GM12873 (cell line): Measurements from ENCODE around the gene SLC6A20.

Source experiments
- TF ChIP-seq, protein P1 (sequence below): IDR thresholded peaks from 2 replicates; pipeline ENCODE4 v1.5.1; 2012; ENCODE audit warnings: low read depth, mild to moderate bottlenecking, moderate library complexity, low read length, control low read depth; ENCODE audit not compliant: insufficient read depth; ENCODE audit errors: missing control alignments

The SLC6A20 gene

DNA sequence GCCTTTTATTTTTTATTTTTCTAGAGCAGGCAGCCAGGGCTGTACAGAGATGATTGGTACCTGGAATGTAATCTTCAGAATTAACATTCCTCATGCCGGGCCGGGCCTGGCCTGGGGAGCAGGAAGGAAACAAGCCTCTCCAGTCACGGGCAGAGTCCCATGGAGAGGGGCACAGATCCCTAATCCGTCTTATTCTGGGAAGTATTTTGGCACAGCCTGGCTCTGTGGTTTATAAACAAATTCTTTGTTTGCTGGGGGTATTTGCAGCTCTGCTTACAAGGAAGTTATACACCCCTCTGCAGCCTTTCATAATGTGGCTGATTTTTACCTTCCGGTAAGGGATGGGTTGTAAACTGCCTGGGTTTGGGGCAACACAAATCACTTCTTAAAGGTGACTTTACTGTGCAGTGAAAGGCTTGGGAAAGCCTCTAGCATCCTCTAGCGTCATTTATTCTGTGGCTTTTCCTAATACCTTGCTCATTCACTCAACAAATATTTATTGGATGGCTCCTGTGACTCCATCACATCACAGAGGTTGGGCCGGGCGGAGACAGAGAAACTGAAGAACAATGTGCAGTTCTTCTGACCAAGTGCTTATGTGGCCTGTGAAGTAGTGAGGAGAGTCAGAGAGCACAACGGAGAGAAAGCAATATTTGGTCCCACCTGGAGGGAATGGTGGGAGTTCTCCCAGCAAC is 2.7 kb downstream of the SLC6A20 start:
- TF ChIP-seq, protein P1, sequence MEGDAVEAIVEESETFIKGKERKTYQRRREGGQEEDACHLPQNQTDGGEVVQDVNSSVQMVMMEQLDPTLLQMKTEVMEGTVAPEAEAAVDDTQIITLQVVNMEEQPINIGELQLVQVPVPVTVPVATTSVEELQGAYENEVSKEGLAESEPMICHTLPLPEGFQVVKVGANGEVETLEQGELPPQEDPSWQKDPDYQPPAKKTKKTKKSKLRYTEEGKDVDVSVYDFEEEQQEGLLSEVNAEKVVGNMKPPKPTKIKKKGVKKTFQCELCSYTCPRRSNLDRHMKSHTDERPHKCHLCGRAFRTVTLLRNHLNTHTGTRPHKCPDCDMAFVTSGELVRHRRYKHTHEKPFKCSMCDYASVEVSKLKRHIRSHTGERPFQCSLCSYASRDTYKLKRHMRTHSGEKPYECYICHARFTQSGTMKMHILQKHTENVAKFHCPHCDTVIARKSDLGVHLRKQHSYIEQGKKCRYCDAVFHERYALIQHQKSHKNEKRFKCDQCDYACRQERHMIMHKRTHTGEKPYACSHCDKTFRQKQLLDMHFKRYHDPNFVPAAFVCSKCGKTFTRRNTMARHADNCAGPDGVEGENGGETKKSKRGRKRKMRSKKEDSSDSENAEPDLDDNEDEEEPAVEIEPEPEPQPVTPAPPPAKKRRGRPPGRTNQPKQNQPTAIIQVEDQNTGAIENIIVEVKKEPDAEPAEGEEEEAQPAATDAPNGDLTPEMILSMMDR, result no peak

DNA sequence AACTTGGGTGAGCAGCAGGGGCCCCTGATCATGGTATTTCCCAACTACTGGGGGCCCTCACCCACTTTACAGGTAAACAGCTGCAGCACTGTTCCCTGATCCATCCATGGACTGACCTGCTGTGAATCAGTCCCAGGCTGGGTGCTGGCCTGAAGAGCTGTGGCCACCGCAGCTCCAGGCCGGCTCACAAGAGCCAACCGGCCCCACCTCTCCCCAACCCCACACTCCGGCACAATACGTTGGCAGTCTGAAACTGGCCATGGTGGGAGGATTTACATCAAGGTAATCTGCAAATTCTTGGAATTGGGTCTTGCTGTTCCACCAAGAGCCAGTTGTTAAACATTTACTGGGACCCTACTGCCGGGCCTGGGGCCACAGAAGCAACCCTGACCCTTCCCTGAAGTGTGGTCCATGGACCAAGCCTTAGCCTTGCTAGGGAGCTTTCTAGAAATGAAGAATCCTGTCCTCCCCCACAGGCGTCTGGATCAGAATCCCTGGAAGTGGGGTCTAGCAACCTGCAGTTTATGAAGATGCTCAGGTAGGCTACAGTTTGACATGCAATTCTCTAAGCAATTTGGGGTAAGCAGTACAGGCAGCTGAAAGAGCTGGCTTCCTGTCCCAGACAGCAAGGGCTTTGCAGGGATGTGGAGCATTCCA is 3.7 kb downstream of the SLC6A20 start:
- TF ChIP-seq, protein P1, result no peak

DNA sequence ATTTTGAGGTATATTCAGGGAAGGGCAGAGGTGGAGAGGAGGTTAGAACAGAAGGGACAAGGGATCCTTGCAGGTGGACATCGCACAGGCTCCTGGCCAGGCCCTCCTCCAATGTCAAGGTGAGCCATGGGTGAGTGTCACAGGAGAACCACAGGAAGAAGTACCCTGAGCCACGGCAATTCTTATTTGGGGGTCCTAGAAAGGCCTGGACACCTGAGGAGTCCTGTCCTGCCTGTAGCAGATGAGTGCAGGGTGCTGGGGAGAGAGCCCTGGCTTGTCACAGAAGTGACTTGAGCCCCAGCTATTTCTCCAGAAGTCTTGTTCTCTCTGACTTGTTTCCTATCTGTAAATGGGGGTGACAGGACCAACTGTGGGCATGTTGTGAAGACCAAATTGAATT is 4.3 kb downstream of the SLC6A20 start:
- TF ChIP-seq, protein P1, result no peak

DNA sequence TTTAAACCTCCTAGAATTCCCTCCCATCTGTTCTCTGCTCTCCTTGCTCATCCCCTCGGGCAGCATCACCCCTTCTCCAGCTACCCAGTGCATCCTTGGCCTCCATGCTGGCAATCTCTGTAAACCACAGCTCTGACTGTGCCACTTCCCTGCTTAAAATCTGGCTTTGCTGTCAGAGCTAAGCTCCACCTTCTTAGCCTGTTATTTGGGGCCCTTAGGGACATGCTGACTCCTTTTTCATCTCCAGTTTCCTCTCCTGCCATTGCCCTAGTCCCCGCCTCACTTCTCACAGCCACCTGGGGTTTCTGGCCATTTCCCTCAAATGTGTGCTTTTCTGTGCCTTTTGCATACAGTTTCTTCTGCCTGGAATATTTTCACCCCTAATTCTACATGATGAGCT is 5.7 kb downstream of the SLC6A20 start:
- TF ChIP-seq, protein P1, result no peak

DNA sequence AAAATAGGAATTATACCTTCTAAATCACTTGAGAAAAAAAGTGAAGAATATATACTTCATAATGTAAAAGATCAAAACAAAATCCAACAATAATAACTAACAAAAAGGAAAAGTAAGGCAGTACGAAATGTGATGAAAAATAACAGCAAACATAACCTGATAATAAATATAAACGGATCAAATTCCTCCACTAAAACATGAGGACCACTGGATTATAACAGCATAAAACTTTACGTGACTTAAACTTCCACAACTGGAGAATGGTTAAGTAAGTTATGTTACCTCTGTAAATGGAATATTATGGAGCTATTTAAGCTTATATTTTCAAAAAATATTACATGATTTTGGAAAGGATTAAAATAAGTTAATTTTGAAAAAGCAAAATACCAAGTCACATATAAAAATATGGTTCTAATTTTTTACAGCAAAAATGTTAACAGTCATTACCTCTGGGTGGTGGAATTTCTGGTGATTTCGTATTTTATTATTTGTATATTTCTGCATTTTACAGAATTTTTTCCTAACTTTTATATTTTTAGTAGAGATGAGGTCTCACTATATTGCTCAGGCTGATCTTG is 7.0 kb downstream of the SLC6A20 start:
- TF ChIP-seq, protein P1, result no peak

DNA sequence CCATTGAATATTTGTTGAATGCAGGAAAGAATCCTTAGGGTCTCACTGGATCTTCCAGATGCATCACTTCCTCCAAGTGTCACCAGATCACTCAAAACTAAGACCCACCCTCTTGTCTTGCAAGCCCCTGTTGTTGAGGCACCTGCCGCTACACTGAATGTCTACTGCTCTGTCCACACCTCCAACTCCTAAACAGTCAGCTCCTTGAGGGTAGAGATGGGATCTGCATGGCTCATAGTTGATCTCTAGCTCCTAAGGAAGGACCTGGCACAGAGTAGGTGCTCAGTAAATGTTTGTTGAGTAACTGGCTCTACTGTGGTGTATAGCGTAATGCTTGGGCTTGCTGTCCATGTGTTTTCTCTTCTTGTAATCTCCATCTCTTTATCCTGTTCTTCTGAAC is 8.8 kb downstream of the SLC6A20 start:
- TF ChIP-seq, protein P1, result no peak

DNA sequence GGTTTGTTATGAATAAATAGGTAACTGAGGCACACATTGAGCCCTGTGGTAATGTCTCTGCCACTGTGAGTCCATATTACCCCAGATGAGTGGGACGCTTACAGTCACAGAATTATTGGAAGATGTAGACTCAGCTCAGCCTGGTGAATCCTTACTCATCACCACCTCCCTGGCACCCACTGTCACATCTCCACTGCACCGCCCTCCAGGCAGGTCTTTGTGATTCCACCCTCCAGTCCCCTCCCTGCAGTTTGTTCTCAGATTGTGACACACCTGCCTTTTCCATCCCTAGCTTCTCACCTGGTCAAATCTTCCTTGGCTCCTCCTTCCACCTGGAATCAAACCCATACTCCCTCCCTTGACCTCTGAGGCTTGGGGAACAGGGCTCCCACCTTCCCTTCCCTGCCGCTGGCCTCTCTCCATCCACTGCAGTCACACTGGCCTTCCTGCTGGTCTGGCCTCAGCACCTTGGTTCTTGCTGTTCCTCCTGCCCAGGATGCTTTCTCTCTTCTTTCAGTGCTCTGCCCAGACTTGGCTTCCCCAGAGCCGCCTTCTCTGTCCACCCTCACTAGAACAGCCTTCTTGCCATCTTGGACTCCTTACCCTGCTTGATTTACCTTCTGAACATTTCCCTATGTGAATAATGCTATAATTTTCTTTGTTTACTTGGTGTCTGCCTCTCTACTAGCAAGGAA is 9.4 kb downstream of the SLC6A20 start:
- TF ChIP-seq, protein P1, result no peak
